Omental fat pad (tissue), 4 donors: ENCODE measurements around the gene SARM1. TPM values are rescaled to one million over a fixed set of nuclear protein-coding genes. Genes with fewer than 3 reads are reported as not detected.
A peak's percentile ranks its signal among the peaks of the same experiment; 100 is the strongest.

Experiments
- ATAC-seq: fragments of 150-250 bp; one replicate; pipeline ENCODE4 v1.9.1; 2016; ENCODE audit warnings: mild to moderate bottlenecking, moderate library complexity; ENCODE audit not compliant: low FRiP score
- DNase-seq: peaks from one replicate; pipeline ENCODE4 v3.0.0-alpha.2; 2019; ENCODE audit warnings: low spot score
- total RNA-seq, 4 donors: library from RNA; depleted of rRNA; stranded (reverse); fragments of >200 nt; gene quantifications; one replicate each; pipeline ENCODE4 v1.1.0, GENCODE V29; 2016
- TF ChIP-seq, protein P1 (sequence below), 3 donors: fragments of 450-650 bp; IDR thresholded peaks; one replicate each; pipeline ENCODE4 v1.5.1; 2016 to 2017; ENCODE audit warnings: antibody characterized with exemption in 3 of 3, mild to moderate bottlenecking in 3 of 3, moderate library complexity in 2 of 3

The SARM1 gene
- total RNA-seq, 4 donors from 2014 or later, result 8.5 to 13.1 (median 12.3) TPM

DNA sequence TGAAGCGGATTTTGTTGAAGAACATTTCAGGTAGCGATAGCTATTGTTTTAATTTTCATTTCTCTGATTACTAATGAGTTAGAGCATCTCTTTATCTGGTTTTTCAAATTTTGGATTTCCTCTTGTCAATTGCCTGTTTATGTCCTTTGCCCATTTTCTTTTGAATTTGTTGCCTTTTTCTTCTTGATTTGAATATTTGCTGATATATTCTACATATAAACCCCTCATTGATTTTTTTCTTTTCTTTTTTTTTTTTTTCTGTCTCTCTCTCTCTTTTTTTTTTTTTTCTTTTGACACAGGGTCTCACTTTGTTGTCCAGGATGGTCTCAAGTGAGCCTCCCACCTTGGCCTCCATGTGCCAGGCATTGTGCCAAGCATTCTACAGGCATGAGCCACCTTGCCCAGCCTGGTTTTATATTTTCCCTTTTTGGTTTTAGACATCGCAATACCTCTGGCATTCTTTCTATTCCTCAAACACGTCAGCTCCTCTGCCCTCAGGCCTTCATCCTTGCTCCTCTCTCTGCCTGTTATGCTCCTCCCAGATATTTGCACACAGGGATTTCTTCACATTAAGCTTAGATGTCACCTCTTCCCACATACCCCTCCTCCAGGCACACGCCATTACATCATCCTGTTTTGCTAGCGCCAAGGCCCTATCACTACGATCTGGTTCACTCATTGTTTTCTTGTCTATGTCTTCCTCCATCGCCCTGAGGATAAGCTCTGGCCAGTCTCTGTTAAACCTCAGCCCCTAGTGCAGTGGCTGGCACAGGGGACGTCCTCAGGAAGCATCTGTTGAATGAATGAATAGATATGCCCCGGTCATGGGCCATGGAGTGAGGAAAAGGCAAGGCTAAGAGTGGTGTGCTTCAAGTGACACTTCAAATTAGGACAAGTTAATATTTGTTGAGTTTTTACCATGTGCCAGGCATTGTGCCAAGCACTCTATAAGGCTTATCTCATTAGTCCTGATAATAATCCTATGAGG lies 8.6 kb downstream of the SARM1 start:
- DNase-seq (no peak), ATAC-seq (no peak)
- TF ChIP-seq, protein P1, sequence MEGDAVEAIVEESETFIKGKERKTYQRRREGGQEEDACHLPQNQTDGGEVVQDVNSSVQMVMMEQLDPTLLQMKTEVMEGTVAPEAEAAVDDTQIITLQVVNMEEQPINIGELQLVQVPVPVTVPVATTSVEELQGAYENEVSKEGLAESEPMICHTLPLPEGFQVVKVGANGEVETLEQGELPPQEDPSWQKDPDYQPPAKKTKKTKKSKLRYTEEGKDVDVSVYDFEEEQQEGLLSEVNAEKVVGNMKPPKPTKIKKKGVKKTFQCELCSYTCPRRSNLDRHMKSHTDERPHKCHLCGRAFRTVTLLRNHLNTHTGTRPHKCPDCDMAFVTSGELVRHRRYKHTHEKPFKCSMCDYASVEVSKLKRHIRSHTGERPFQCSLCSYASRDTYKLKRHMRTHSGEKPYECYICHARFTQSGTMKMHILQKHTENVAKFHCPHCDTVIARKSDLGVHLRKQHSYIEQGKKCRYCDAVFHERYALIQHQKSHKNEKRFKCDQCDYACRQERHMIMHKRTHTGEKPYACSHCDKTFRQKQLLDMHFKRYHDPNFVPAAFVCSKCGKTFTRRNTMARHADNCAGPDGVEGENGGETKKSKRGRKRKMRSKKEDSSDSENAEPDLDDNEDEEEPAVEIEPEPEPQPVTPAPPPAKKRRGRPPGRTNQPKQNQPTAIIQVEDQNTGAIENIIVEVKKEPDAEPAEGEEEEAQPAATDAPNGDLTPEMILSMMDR (IDR thresholded peaks at IDR 0.05), result no peak

DNA sequence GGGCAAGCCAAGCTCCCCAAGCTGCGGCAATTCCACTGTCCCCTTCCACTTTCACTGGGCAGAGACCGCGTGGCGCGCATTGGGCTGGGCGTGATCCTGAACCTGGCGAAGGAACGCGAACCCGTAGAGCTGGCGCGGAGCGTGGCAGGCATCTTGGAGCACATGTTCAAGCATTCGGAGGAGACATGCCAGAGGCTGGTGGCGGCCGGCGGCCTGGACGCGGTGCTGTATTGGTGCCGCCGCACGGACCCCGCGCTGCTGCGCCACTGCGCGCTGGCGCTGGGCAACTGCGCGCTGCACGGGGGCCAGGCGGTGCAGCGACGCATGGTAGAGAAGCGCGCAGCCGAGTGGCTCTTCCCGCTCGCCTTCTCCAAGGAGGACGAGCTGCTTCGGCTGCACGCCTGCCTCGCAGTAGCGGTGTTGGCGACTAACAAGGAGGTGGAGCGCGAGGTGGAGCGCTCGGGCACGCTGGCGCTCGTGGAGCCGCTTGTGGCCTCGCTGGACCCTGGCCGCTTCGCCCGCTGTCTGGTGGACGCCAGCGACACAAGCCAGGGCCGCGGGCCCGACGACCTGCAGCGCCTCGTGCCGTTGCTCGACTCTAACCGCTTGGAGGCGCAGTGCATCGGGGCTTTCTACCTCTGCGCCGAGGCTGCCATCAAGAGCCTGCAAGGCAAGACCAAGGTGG lies 9.8 kb downstream of the SARM1 start:
- ATAC-seq (no peak), DNase-seq (no peak)

DNA sequence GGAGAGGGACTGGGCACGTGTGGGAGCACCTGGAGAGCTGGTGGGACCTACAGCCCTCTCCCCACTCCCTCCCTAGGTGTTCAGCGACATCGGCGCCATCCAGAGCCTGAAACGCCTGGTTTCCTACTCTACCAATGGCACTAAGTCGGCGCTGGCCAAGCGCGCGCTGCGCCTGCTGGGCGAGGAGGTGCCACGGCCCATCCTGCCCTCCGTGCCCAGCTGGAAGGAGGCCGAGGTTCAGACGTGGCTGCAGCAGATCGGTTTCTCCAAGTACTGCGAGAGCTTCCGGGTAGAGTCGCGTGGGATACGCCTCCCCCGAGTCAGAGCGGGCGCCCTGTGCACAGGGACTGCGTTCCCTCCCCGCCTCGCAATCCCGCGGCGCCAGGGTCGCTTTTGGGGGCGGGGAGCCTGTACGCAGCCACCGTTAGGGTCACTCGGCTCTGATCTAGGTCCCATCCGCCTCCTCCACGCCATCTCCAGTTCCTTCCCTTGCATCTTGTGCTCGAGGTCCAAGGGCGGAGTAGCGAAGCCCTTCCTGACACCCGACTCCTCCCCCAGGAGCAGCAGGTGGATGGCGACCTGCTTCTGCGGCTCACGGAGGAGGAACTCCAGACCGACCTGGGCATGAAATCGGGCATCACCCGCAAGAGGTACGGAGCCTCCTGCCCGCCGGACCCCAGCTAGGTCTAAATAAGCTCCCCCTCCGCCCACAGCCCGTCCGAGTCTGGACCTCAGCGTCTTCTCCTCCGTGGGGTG lies 13.0 kb downstream of the SARM1 start:
- DNase-seq, result no peak
- ATAC-seq, result peak; percentile 88
- TF ChIP-seq, protein P1 (IDR thresholded peaks at IDR 0.05), result no peak

More for the DNA sequence above, 9.8 kb downstream of the SARM1 start:
- TF ChIP-seq, protein P1 (IDR thresholded peaks at IDR 0.05), result no peak

DNA sequence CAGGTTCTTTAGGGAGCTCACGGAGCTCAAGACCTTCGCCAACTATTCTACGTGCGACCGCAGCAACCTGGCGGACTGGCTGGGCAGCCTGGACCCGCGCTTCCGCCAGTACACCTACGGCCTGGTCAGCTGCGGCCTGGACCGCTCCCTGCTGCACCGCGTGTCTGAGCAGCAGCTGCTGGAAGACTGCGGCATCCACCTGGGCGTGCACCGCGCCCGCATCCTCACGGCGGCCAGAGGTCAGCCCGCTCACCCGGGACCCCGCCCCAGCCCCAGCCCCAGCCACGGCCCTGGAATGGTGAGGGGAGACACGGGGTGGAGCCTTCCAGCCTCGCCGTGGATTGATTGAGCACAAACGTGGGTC lies 13.5 kb downstream of the SARM1 start:
- TF ChIP-seq, protein P1 (IDR thresholded peaks at IDR 0.05), result no peak
- ATAC-seq (peak; percentile 34), DNase-seq (no peak)

DNA sequence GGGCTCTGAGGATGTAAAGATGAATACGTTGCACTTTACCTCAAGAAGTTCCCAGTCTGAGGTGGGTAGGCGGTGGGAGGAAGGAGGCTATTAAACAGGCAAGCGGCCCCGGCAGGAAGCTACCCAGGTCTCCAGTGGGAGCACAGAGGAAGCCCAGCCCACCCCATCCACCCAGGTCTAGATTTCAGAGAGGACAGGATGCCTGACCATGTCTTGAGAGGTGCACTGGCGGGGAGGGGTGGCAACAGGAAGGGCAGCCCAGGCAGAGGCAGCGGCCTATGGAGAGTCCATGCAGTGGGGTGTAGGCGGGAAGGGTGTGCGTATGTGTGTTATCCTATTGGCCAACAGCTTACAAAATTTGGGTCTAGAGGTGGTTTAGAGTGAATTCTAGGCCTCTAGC lies 13.9 kb downstream of the SARM1 start:
- TF ChIP-seq, protein P1 (IDR thresholded peaks at IDR 0.05), result no peak
- DNase-seq (no peak), ATAC-seq (no peak)

DNA sequence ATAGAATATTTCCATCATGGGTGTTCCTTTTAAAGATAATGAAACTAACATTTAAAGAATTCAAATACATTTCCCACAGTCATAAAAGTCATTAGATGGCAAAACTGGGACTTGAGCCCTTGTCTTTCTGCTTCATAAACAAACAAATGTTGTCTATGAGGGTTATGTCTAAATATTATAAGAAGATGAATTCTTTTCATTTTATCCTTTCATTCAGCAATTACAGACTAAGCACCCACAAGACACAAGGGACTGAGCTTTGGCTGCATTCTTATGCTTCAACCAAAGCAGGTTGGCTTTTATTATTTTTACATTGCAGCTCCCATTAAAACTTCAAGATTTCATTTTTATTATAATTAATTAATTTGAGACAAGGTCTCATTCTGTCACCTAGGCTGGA lies 14.9 kb downstream of the SARM1 start:
- ATAC-seq, result no peak
- DNase-seq, result no peak
- TF ChIP-seq, protein P1 (IDR thresholded peaks at IDR 0.05), result no peak
